ENCODE results near the gene OR5D13.

OR5D13 gene

GRCh38 chr11:55773138-55773537, at the start of gene OR5D13:
Gene OR5D13, plus strand, starts transcription at chr11:55773438. Its CDS starts 0 bp downstream, at chr11:55773438.
- H3K27me3 ChIP-seq (ENCODE audit: control insufficient read depth, insufficient read depth, low read length) = no peaks in the 10 kb centered on the region
- H3K36me3 ChIP-seq (ENCODE audit: control insufficient read depth, insufficient read depth, low read length) = no peaks in the 10 kb centered on the region
- H3K4me3 ChIP-seq (ENCODE audit: low read depth, low read length) = no peak within 1 kb of the TSS
- H3K27ac ChIP-seq (ENCODE audit: low read depth, low read length) = no peak within 1 kb of the TSS
- peaks cover 84% of the 10 kb centered on the region for H3K9me3 ChIP-seq (ENCODE audit: control insufficient read depth, insufficient read depth, low read length)
- H3K4me1 ChIP-seq (ENCODE audit: control insufficient read depth, insufficient read depth, low read length) = no peaks in the 10 kb centered on the region
- no peak within 1 kb of the TSS for H3K9ac ChIP-seq (ENCODE audit: low read depth, low read length)

- no peaks in the 10 kb centered on the region for H3K27me3 ChIP-seq (ENCODE audit: control insufficient read depth, insufficient read depth, low read length)
Measured at GRCh38 chr11:55726715-55727324, 46.4 kb upstream of the OR5D13 start.

GRCh38 chr11:55732936-55733335, 40.3 kb upstream of the OR5D13 start:
- Histone ChIP-seq H3K36me3 (ENCODE audit: control insufficient read depth, insufficient read depth, low read length) (no peaks in the 10 kb centered on the region), H3K4me3 (ENCODE audit: low read depth, low read length) (no peak overlapping the region), H3K9me3 (ENCODE audit: control insufficient read depth, insufficient read depth, low read length) (peaks cover 94% of the 10 kb centered on the region), H3K4me1 (ENCODE audit: control insufficient read depth, insufficient read depth, low read length) (no peaks in the 10 kb centered on the region), H3K27me3 (ENCODE audit: control insufficient read depth, insufficient read depth, low read length) (no peaks in the 10 kb centered on the region), H3K27ac (ENCODE audit: low read depth, low read length) (no peak overlapping the region), H3K9ac (ENCODE audit: low read depth, low read length) (no peak overlapping the region)

More at GRCh38 chr11:55726715-55727324, 46.4 kb upstream of the OR5D13 start:
- Histone ChIP-seq H3K4me3 (ENCODE audit: low read depth, low read length) (no peak overlapping the region; the same call in 1 of the 2 replicates), H3K9ac (ENCODE audit: low read depth, low read length) (no peak overlapping the region), H3K36me3 (ENCODE audit: control insufficient read depth, insufficient read depth, low read length) (no peaks in the 10 kb centered on the region), H3K9me3 (ENCODE audit: control insufficient read depth, insufficient read depth, low read length) (peaks cover 97% of the 10 kb centered on the region), H3K4me1 (ENCODE audit: control insufficient read depth, insufficient read depth, low read length) (no peaks in the 10 kb centered on the region), H3K27ac (ENCODE audit: low read depth, low read length) (no peak overlapping the region)

GRCh38 chr11:55791606-55792005, 18.4 kb downstream of the OR5D13 start:
- H3K9me3 ChIP-seq (ENCODE audit: control insufficient read depth, insufficient read depth, low read length) = peaks cover 95% of the 10 kb centered on the region

GRCh38 chr11:55793321-55793720, 20.1 kb downstream of the OR5D13 start:
- H3K9ac ChIP-seq (ENCODE audit: low read depth, low read length) = no peak overlapping the region
- H3K4me1 ChIP-seq (ENCODE audit: control insufficient read depth, insufficient read depth, low read length) = no peaks in the 10 kb centered on the region
- no peak overlapping the region for H3K4me3 ChIP-seq (ENCODE audit: low read depth, low read length)
- H3K27ac ChIP-seq (ENCODE audit: low read depth, low read length) = no peak overlapping the region
- H3K27me3 ChIP-seq (ENCODE audit: control insufficient read depth, insufficient read depth, low read length) = no peaks in the 10 kb centered on the region
- H3K9me3 ChIP-seq (ENCODE audit: control insufficient read depth, insufficient read depth, low read length) = peaks cover 94% of the 10 kb centered on the region
- H3K36me3 ChIP-seq (ENCODE audit: control insufficient read depth, insufficient read depth, low read length) = no peaks in the 10 kb centered on the region

More at GRCh38 chr11:55791606-55792005, 18.4 kb downstream of the OR5D13 start:
- H3K27ac ChIP-seq (ENCODE audit: low read depth, low read length) = no peak overlapping the region
- H3K36me3 ChIP-seq (ENCODE audit: control insufficient read depth, insufficient read depth, low read length) = no peaks in the 10 kb centered on the region
- H3K4me3 ChIP-seq (ENCODE audit: low read depth, low read length) = no peak overlapping the region
- no peaks in the 10 kb centered on the region for H3K4me1 ChIP-seq (ENCODE audit: control insufficient read depth, insufficient read depth, low read length)
- H3K9ac ChIP-seq (ENCODE audit: low read depth, low read length) = no peak overlapping the region
- H3K27me3 ChIP-seq (ENCODE audit: control insufficient read depth, insufficient read depth, low read length) = no peaks in the 10 kb centered on the region

GRCh38 chr11:55795256-55795655, 22.0 kb downstream of the OR5D13 start, which contains the start of gene OR5D14:
Gene OR5D14, plus strand, starts transcription at chr11:55795556. Its CDS starts 0 bp downstream, at chr11:55795556.
- Histone ChIP-seq H3K9me3 (ENCODE audit: control insufficient read depth, insufficient read depth, low read length) (peaks cover 95% of the 10 kb centered on the region), H3K4me3 (ENCODE audit: low read depth, low read length) (no peak within 1 kb of the TSS), H3K27me3 (ENCODE audit: control insufficient read depth, insufficient read depth, low read length) (no peaks in the 10 kb centered on the region), H3K27ac (ENCODE audit: low read depth, low read length) (no peak within 1 kb of the TSS), H3K36me3 (ENCODE audit: control insufficient read depth, insufficient read depth, low read length) (no peaks in the 10 kb centered on the region), H3K4me1 (ENCODE audit: control insufficient read depth, insufficient read depth, low read length) (no peaks in the 10 kb centered on the region), H3K9ac (ENCODE audit: low read depth, low read length) (no peak within 1 kb of the TSS)

GRCh38 chr11:55806248-55806647, 33.0 kb downstream of the OR5D13 start:
- Histone ChIP-seq H3K4me1 (ENCODE audit: control insufficient read depth, insufficient read depth, low read length) (no peaks in the 10 kb centered on the region), H3K4me3 (ENCODE audit: low read depth, low read length) (no peak overlapping the region), H3K27ac (ENCODE audit: low read depth, low read length) (no peak overlapping the region), H3K9ac (ENCODE audit: low read depth, low read length) (no peak overlapping the region), H3K36me3 (ENCODE audit: control insufficient read depth, insufficient read depth, low read length) (no peaks in the 10 kb centered on the region), H3K9me3 (ENCODE audit: control insufficient read depth, insufficient read depth, low read length) (peaks cover 92% of the 10 kb centered on the region), H3K27me3 (ENCODE audit: control insufficient read depth, insufficient read depth, low read length) (no peaks in the 10 kb centered on the region)

GRCh38 chr11:55811067-55811466, 37.8 kb downstream of the OR5D13 start, which contains the start of gene OR5L1:
Gene OR5L1, plus strand, starts transcription at chr11:55811367. Its CDS starts 100 bp downstream, at chr11:55811467.
- no peak within 1 kb of the TSS for H3K27ac ChIP-seq (ENCODE audit: low read depth, low read length)
- H3K27me3 ChIP-seq (ENCODE audit: control insufficient read depth, insufficient read depth, low read length) = no peaks in the 10 kb centered on the region
- H3K9ac ChIP-seq (ENCODE audit: low read depth, low read length) = no peak within 1 kb of the TSS
- H3K9me3 ChIP-seq (ENCODE audit: control insufficient read depth, insufficient read depth, low read length) = peaks cover 90% of the 10 kb centered on the region
- H3K36me3 ChIP-seq (ENCODE audit: control insufficient read depth, insufficient read depth, low read length) = no peaks in the 10 kb centered on the region
- no peak within 1 kb of the TSS for H3K4me3 ChIP-seq (ENCODE audit: low read depth, low read length)
- no peaks in the 10 kb centered on the region for H3K4me1 ChIP-seq (ENCODE audit: control insufficient read depth, insufficient read depth, low read length)

- H3K27me3 ChIP-seq (ENCODE audit: control insufficient read depth, insufficient read depth, low read length) = no peaks in the 10 kb centered on the region
- no peak within 1 kb of the TSS for H3K4me3 ChIP-seq (ENCODE audit: low read depth, low read length)
- no peak within 1 kb of the TSS for H3K27ac ChIP-seq (ENCODE audit: low read depth, low read length)
- no peaks in the 10 kb centered on the region for H3K4me1 ChIP-seq (ENCODE audit: control insufficient read depth, insufficient read depth, low read length)
- no peak within 1 kb of the TSS for H3K9ac ChIP-seq (ENCODE audit: low read depth, low read length)
- H3K36me3 ChIP-seq (ENCODE audit: control insufficient read depth, insufficient read depth, low read length) = no peaks in the 10 kb centered on the region
- peaks cover 85% of the 10 kb centered on the region for H3K9me3 ChIP-seq (ENCODE audit: control insufficient read depth, insufficient read depth, low read length)
Measured at GRCh38 chr11:55819330-55819729, 46.1 kb downstream of the OR5D13 start, which contains the start of gene OR5D18. Gene OR5D18, plus strand, starts transcription at chr11:55819630. Its CDS starts 0 bp downstream, at chr11:55819630.
